HEK293T (cell line): ENCODE data around the gene CAPZA1.

ENCODE experiments used
- BHLHE40 ChIP-seq: fragments of 450-650 bp; IDR thresholded peaks from 2 replicates; pipeline ENCODE4 v1.6.1; 2016; ENCODE audit warnings: mild to moderate bottlenecking, moderate library complexity, borderline replicate concordance
- ELF4 ChIP-seq: fragments of 450-650 bp; IDR thresholded peaks from 2 replicates; pipeline ENCODE4 v1.6.1; 2017; ENCODE audit warnings: antibody characterized with exemption
- FOXK2 ChIP-seq: fragments of 450-650 bp; IDR thresholded peaks from 2 replicates; pipeline ENCODE4 v1.6.1; 2016; ENCODE audit warnings: mild to moderate bottlenecking
- HDGF ChIP-seq: fragments of 450-650 bp; IDR thresholded peaks from 2 replicates; pipeline ENCODE4 v1.6.1; 2017; ENCODE audit warnings: antibody characterized with exemption, borderline replicate concordance

DNA sequence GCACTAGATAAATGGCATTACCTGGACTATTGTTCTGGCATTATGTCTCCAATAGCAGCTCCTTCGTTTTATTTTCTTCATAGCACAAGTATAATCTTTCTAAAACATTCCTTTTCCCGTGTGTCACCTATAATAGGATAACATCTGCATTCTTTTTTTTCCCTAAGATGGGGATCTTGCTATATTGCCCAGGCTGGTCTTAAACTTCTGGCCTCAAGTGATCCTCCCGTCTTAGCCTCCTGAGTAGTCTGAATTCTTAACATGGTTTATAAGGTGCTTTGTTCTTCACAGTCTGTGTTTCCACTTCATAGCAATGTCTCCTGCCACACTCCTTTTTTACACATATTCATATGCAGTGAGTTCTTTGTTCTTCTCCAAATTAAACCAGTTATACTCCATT lies 46.2 kb downstream of the CAPZA1 start:
- no peak for TF ChIP-seq FOXK2
- TF ChIP-seq HDGF: no peak
- no peak for TF ChIP-seq ELF4
- TF ChIP-seq BHLHE40: no peak
